Measurements from ENCODE around the gene RGS7BP. TPM values are rescaled to one million over a fixed set of nuclear protein-coding genes. Genes with fewer than 3 reads are reported as not detected.

The RGS7BP gene
- total RNA-seq, 1 experiment from 2014 or later, result not detected

GRCh38 chr5:64595031-64595855 lies 89.4 kb downstream of the RGS7BP start:
- RAD21 ChIA-PET (ENCODE audit: low non-redundant PET in 1 of 2, low total read pairs in 2 of 2, uncharacterized antibody in 2 of 2, unreplicated experiment in 2 of 2), result no interaction called here
- Histone ChIP-seq H3K4me1 (ENCODE audit: control insufficient read depth in 1 of 2, insufficient read depth in 2 of 2, low read length in 2 of 2) (no peaks in the 10 kb centered on the region), H3K36me3 (ENCODE audit: control insufficient read depth in 1 of 2, insufficient read depth in 2 of 2, low read length in 2 of 2) (no peaks in the 10 kb centered on the region), H3K27ac (ENCODE audit: low read depth, low read length) (no peak overlapping the region), H3K27me3 (ENCODE audit: insufficient read depth, low read length) (0 out of 2 replicates have a peak, but pooled peaks cover 8% of the 10 kb centered on the region), H3K9me3 (ENCODE audit: control insufficient read depth in 1 of 2, insufficient read depth in 1 of 2, low read depth in 1 of 2, low read length in 2 of 2) (no peaks in the 10 kb centered on the region), H3K4me3 (replicated peaks in 1 of 2; ENCODE audit: low read depth in 1 of 2, low read length in 2 of 2) (no peak overlapping the region), H3K9me2 (ENCODE audit: insufficient read depth) (no peaks in the 10 kb centered on the region), H4K20me1 (ENCODE audit: insufficient read depth) (no peaks in the 10 kb centered on the region), H2AFZ (ENCODE audit: low read depth, low read length, poor library complexity, severe bottlenecking) (no peak overlapping the region), H3K4me2 (ENCODE audit: low read length) (no peak overlapping the region), H3K9ac (ENCODE audit: low read length) (no peak overlapping the region), H3K79me2 (ENCODE audit: insufficient read depth, low read length) (no peaks in the 10 kb centered on the region)
- CTCF ChIA-PET, result interaction anchor here (0.9 to 1.5 kb wide), 8 partner anchors 13 to 447 kb away, joined by 3 to 7 read pairs (median 4); no protein-coding TSS in a partner anchor
- POLR2A ChIA-PET, result no interaction called here
- no TSS peak for BruUV-seq (replicated peaks)
- ATAC-seq (peak; percentile 73), DNase-seq (ENCODE audit: low read depth, low spot score) (no peak)
- TF ChIP-seq CTCF (IDR thresholded peaks at IDR 0.05 in 2 of 3, conservative IDR thresholded peaks at IDR 0.05 in 1 of 3; ENCODE audit: borderline replicate concordance in 1 of 3, insufficient read depth in 1 of 3, low read depth in 2 of 3, low read length in 2 of 3), result peak; percentile 7 to 57 (median 49); a peak in 4 of 6 replicates
- TF ChIP-seq YY1 (IDR thresholded peaks at IDR 0.05; ENCODE audit: extremely low read depth, insufficient replicate concordance, low read depth, low read length), result no peak
- intact Hi-C loops (cut with micrococcal nuclease), result no loop called here

- peaks cover 24% of the 10 kb centered on the region for H3K27me3 ChIP-seq (ENCODE audit: insufficient read depth, low read length)
- no peak overlapping the region for H3K9ac ChIP-seq (ENCODE audit: low read length)
- ATAC-seq (no peak), DNase-seq (ENCODE audit: low read depth, low spot score) (no peak)
- no peaks in the 10 kb centered on the region for H4K20me1 ChIP-seq (ENCODE audit: insufficient read depth)
- no TSS peak for BruUV-seq (replicated peaks)
- no peaks in the 10 kb centered on the region for H3K4me1 ChIP-seq (ENCODE audit: control insufficient read depth in 1 of 2, insufficient read depth in 2 of 2, low read length in 2 of 2)
- TF ChIP-seq ELF1 (IDR thresholded peaks at IDR 0.05; ENCODE audit: borderline replicate concordance, low read depth) (no peak), ZBTB33 (IDR thresholded peaks at IDR 0.05; ENCODE audit: extremely low read depth, insufficient replicate concordance, low read length) (no peak), CEBPB (IDR thresholded peaks at IDR 0.05; ENCODE audit: low read depth) (no peak), ZNF274 (IDR thresholded peaks at IDR 0.05; ENCODE audit: low read depth, low read length) (no peak), POLR2A (IDR thresholded peaks at IDR 0.05; ENCODE audit: borderline replicate concordance, extremely low read depth, insufficient read depth, insufficient read length) (no peak), ZFX (IDR thresholded peaks at IDR 0.05) (no peak), YY1 (IDR thresholded peaks at IDR 0.05; ENCODE audit: extremely low read depth, insufficient replicate concordance, low read depth, low read length) (no peak)
- H3K4me3 ChIP-seq (replicated peaks in 1 of 2; ENCODE audit: low read depth in 1 of 2, low read length in 2 of 2), result no peak overlapping the region
- no peaks in the 10 kb centered on the region for H3K9me3 ChIP-seq (ENCODE audit: control insufficient read depth in 1 of 2, insufficient read depth in 1 of 2, low read depth in 1 of 2, low read length in 2 of 2)
- intact Hi-C loops (cut with micrococcal nuclease), result no loop called here
- ChIA-PET RAD21 (ENCODE audit: low non-redundant PET in 1 of 2, low total read pairs in 2 of 2, uncharacterized antibody in 2 of 2, unreplicated experiment in 2 of 2) (no interaction called here), POLR2A (no interaction called here), CTCF (no interaction called here)
- no peaks in the 10 kb centered on the region for H3K79me2 ChIP-seq (ENCODE audit: insufficient read depth, low read length)
- no peak overlapping the region for H2AFZ ChIP-seq (ENCODE audit: low read depth, low read length, poor library complexity, severe bottlenecking)
- no peak overlapping the region for H3K27ac ChIP-seq (ENCODE audit: low read depth, low read length)
- H3K4me2 ChIP-seq (ENCODE audit: low read length), result no peak overlapping the region
- H3K9me2 ChIP-seq (ENCODE audit: insufficient read depth), result no peaks in the 10 kb centered on the region
- no peaks in the 10 kb centered on the region for H3K36me3 ChIP-seq (ENCODE audit: control insufficient read depth in 1 of 2, insufficient read depth in 2 of 2, low read length in 2 of 2)
Measured at GRCh38 chr5:64599226-64599625, 93.4 kb downstream of the RGS7BP start.
